GM12878 (cell line): ENCODE data around the gene ANTXR1. TPM values are rescaled to one million over a fixed set of nuclear protein-coding genes. Genes with fewer than 3 reads are reported as not detected.

Source experiments
- ATAC-seq: fragments of 200-7000 bp; cut with Tn5 transposase; 3 replicates; pipeline ENCODE4 v1.9.1; 2020; ENCODE audit warnings: mild to moderate bottlenecking, moderate library complexity
- BruUV-seq: library from RNA; stranded (reverse); fragments of 400-500 nt; replicated peaks from 2 replicates; lab custom pipeline; 2021; lab: Mats Ljungman, UMichigan
- CTCF ChIA-PET: fragments of 300-600 bp; sonication (Branson Sonifier 250); formaldehyde crosslinking; extraction: SDS; loops from one replicate; lab custom pipeline; 2021; ENCODE audit warnings: inconsistent platforms; lab: Yijun Ruan, JAX
- POLR2A ChIA-PET: fragments of 350-600 bp; formaldehyde crosslinking; extraction: SDS; loops from one replicate; lab custom pipeline; 2021; ENCODE audit warnings: inconsistent platforms; lab: Charles Lee
- RAD21 ChIA-PET: fragments of 300-600 bp; sonication (Branson Sonifier 250); formaldehyde crosslinking; loops from one replicate; lab custom pipeline; 2023; ENCODE audit warnings: antibody characterized with exemption; ENCODE audit not compliant: unreplicated experiment; lab: Charles Lee
- SMC1A ChIA-PET: fragments of 300-600 bp; sonication (Branson Sonifier 250); formaldehyde crosslinking; loops from one replicate; lab custom pipeline; 2023; ENCODE audit not compliant: unreplicated experiment, uncharacterized antibody; lab: Charles Lee
- DNase-seq: peaks from one replicate; pipeline ENCODE4 v3.0.0-alpha.2; 2011; ENCODE audit warnings: low read depth, low spot score
- FAIRE-seq: peaks from 3 replicates; lab custom pipeline; 2011; peaks lifted over from hg19 to GRCh38; lab: Jason Lieb, UNC
- H2AFZ ChIP-seq: 2 replicates; pipeline ENCODE4 v1.6.0; 2011; ENCODE audit warnings: low read depth, low read length, control low read depth; ENCODE audit not compliant: control insufficient read depth
- H3K27ac ChIP-seq: 2 replicates; pipeline ENCODE4 v1.5.1; 2011; ENCODE audit warnings: control low read depth; ENCODE audit not compliant: control insufficient read depth, insufficient read depth
- H3K27me3 ChIP-seq, 2 experiments: replicated peaks in 1 of 2; 2 replicates each; pipeline versions ENCODE4 v1.6.0 to v1.6.1; 2011; ENCODE audit warnings: low read length in 1 of 2; ENCODE audit not compliant: control insufficient read depth in 2 of 2, insufficient read depth in 2 of 2
- H3K36me3 ChIP-seq, 2 experiments: 2 replicates each; pipeline ENCODE4 v1.5.1; 2011; ENCODE audit warnings: low read length in 1 of 2; ENCODE audit not compliant: control insufficient read depth in 2 of 2, insufficient read depth in 2 of 2
- H3K4me1 ChIP-seq: 2 replicates; pipeline ENCODE4 v1.6.1; 2011; ENCODE audit warnings: mild to moderate bottlenecking, low read length, moderate library complexity, mixed read lengths; ENCODE audit not compliant: control insufficient read depth, insufficient read depth
- H3K4me2 ChIP-seq: 2 replicates; pipeline ENCODE4 v1.6.0; 2011; ENCODE audit warnings: control low read depth; ENCODE audit not compliant: control insufficient read depth, insufficient read depth
- H3K4me3 ChIP-seq: fragments of 200-600 bp; sonication (generic); 2 replicates; pipeline ENCODE4 v1.5.1; 2016
- H3K79me2 ChIP-seq: 2 replicates; pipeline ENCODE4 v1.6.0; 2011; ENCODE audit warnings: low read length; ENCODE audit not compliant: control insufficient read depth, insufficient read depth
- H3K9ac ChIP-seq: 2 replicates; pipeline ENCODE4 v1.8.0; 2011; ENCODE audit warnings: low read length, control low read depth, mixed read lengths; ENCODE audit not compliant: control insufficient read depth, insufficient read depth
- H3K9me3 ChIP-seq: replicated peaks from 3 replicates; pipeline ENCODE4 v1.5.1; 2011; ENCODE audit warnings: mild to moderate bottlenecking, low read length; ENCODE audit not compliant: control insufficient read depth, insufficient read depth
- H4K20me1 ChIP-seq: 2 replicates; pipeline ENCODE4 v1.6.0; 2011; ENCODE audit not compliant: control insufficient read depth, insufficient read depth
- BMI1 ChIP-seq: fragments of 450-650 bp; IDR thresholded peaks from 2 replicates; pipeline ENCODE4 v1.6.1; 2016; ENCODE audit warnings: mild to moderate bottlenecking, moderate library complexity, borderline replicate concordance
- ESRRA ChIP-seq: IDR thresholded peaks from 2 replicates; pipeline ENCODE4 v1.6.1; 2012; ENCODE audit warnings: mild to moderate bottlenecking, low read length, improper control_type of control experiment
- FOXK2 ChIP-seq: fragments of 450-650 bp; IDR thresholded peaks from 2 replicates; pipeline ENCODE4 v1.6.1; 2017; ENCODE audit warnings: mild to moderate bottlenecking, moderate library complexity
- MEF2B ChIP-seq: fragments of 450-650 bp; IDR thresholded peaks from 2 replicates; pipeline ENCODE4 v1.6.1; 2018; ENCODE audit warnings: mild to moderate bottlenecking, moderate library complexity; ENCODE audit not compliant: partially characterized antibody, poor library complexity, severe bottlenecking
- NFYB ChIP-seq: IDR thresholded peaks from 2 replicates; pipeline ENCODE4 v1.6.1; 2011; ENCODE audit warnings: low read depth, mild to moderate bottlenecking, low read length, improper control_type of control experiment, moderate library complexity; ENCODE audit not compliant: insufficient read depth
- RBBP5 ChIP-seq: fragments of 200-600 bp; sonication (generic); conservative IDR thresholded peaks from 2 replicates; pipeline ENCODE4 v1.6.1; 2016
- RELA ChIP-seq: fragments of 450-650 bp; IDR thresholded peaks from 2 replicates; pipeline ENCODE4 v1.8.0; 2014; ENCODE audit warnings: borderline replicate concordance; ENCODE audit not compliant: partially characterized antibody
- SIX5 ChIP-seq: IDR thresholded peaks from 2 replicates; pipeline ENCODE4 v1.6.1; 2011; ENCODE audit warnings: mild to moderate bottlenecking, low read depth, low read length, moderate library complexity; ENCODE audit not compliant: severe bottlenecking
- WRNIP1 ChIP-seq: IDR thresholded peaks from 2 replicates; pipeline ENCODE4 v1.6.1; 2011; ENCODE audit warnings: low read depth, low read length, improper control_type of control experiment, borderline replicate concordance
- ZNF217 ChIP-seq: fragments of 450-650 bp; IDR thresholded peaks from 2 replicates; pipeline ENCODE4 v1.6.1; 2017; ENCODE audit warnings: antibody characterized with exemption, mild to moderate bottlenecking
- WGBS: methylation state at CpG from one replicate; pipeline ENCODE4 v1.1.6; 2016; ENCODE audit warnings: low lambda C conversion rate; ENCODE audit not compliant: insufficient replicate concordance, insufficient coverage; ENCODE audit errors: missing lambda C conversion rate; 5-methylcytosine and 5-hydroxymethylcytosine counted together
- in situ Hi-C: fragments of 300-500 bp; cut with MboI; formaldehyde crosslinking; loops from 9 replicates; pipeline ENCODE4 v1.14.3; 2018; ENCODE audit warnings: mixed read lengths
- intact Hi-C: fragments of 100-400 bp; cut with micrococcal nuclease; formaldehyde crosslinking; loops from one replicate; pipeline ENCODE4 v1.14.2; 2022; ENCODE audit not compliant: unreplicated experiment
- polyA plus RNA-seq, 11 experiments: library from polyadenylated mRNA; depleted of rRNA in 4 of 11; unstranded in 6 of 11; stranded (reverse) in 5 of 11; fragments of >200 nt; fragmentation: Nextera tagmentation in 4 of 11; fragmentation: Illumina TruSeq in 1 of 11; extraction: Ambion mirVana in 4 of 11; extraction: Trizol in 1 of 11; gene quantifications; 1 replicate in 1 of 11; 2 replicates in 10 of 11; pipeline versions ENCODE4 v1.2.1 to v1.2.3, GENCODE V29; 2011 to 2016; ENCODE audit warnings: inconsistent platforms in 2 of 11, missing spikeins in 2 of 11, low read depth in 1 of 11
- total RNA-seq, 4 experiments: library from RNA; depleted of rRNA in 3 of 4; stranded (reverse); fragments of >200 nt in 3 of 4; fragmentation: Illumina TruSeq in 1 of 4; extraction: Trizol in 1 of 4; gene quantifications; 2 replicates each; pipeline versions ENCODE4 v1.2.1 to v1.2.3, GENCODE V29; 2013 to 2021

ANTXR1 gene
- total and polyA plus RNA-seq, 10 of the 15 experiments (the other 5 are each of a cell fraction or from before 2014, with no cell fraction given): 0.09 to 0.26 TPM; not detected in 8

GRCh38 chr2:69134306-69134945 lies 121.4 kb downstream of the ANTXR1 start:
- Histone ChIP-seq H3K79me2 (no peaks in the 10 kb centered on the region), H3K4me1 (no peaks in the 10 kb centered on the region)
- SMC1A ChIA-PET: no interaction called here
- no peak for FAIRE-seq
- no peak for TF ChIP-seq RBBP5
- TF ChIP-seq, all 136 proteins: peak for 0
- ChIA-PET RAD21 (no interaction called here), CTCF (no interaction called here), POLR2A (no interaction called here)
- no peak overlapping the region for H3K9ac ChIP-seq
- H2AFZ ChIP-seq: no peak overlapping the region
- no TSS peak for BruUV-seq
- H3K9me3 ChIP-seq: no peaks in the 10 kb centered on the region
- no peak overlapping the region for H3K27ac ChIP-seq
- ATAC-seq: no peak
- in situ Hi-C loops: no loop called here
- no peak overlapping the region for H3K4me2 ChIP-seq
- no peaks in the 10 kb centered on the region for H3K27me3 ChIP-seq
- no peak overlapping the region for H3K4me3 ChIP-seq
- H3K36me3 ChIP-seq: no peaks in the 10 kb centered on the region
- H4K20me1 ChIP-seq: no peaks in the 10 kb centered on the region
- WGBS: 36% methylated on average over 3 of the region's 3 CpGs
- intact Hi-C loops: no loop called here
- no peak for DNase-seq

GRCh38 chr2:69138247-69138772 lies 125.3 kb downstream of the ANTXR1 start:
- Histone ChIP-seq H3K9ac (no peak overlapping the region), H3K36me3 (no peaks in the 10 kb centered on the region), H3K4me3 (no peak overlapping the region), H3K4me2 (no peak overlapping the region), H3K9me3 (no peaks in the 10 kb centered on the region), H3K27ac (no peak overlapping the region), H3K4me1 (no peaks in the 10 kb centered on the region), H3K27me3 (no peaks in the 10 kb centered on the region), H3K79me2 (no peaks in the 10 kb centered on the region), H4K20me1 (no peaks in the 10 kb centered on the region), H2AFZ (no peak overlapping the region)
- ChIA-PET CTCF (no interaction called here), SMC1A (no interaction called here), RAD21 (no interaction called here), POLR2A (no interaction called here)
- ATAC-seq: no peak
- DNase-seq: no peak
- BruUV-seq: no TSS peak
- no peak for TF ChIP-seq BMI1
- TF ChIP-seq NFYB: no peak
- no peak for TF ChIP-seq FOXK2
- TF ChIP-seq MEF2B: no peak
- no peak for TF ChIP-seq WRNIP1
- no peak for TF ChIP-seq ESRRA
- no peak for TF ChIP-seq ZNF217
- no peak for TF ChIP-seq SIX5
- TF ChIP-seq RELA: no peak
- in situ Hi-C loops: no loop called here
- intact Hi-C loops: no loop called here
- no peak for FAIRE-seq
- WGBS: 20% methylated on average over 5 of the region's 5 CpGs
